Keratinocyte (primary cell): ENCODE data around the gene SLN. TPM values are rescaled to one million over a fixed set of nuclear protein-coding genes. Genes with fewer than 3 reads are reported as not detected.

Experiments used
- DNase-seq: peaks from one replicate; pipeline ENCODE4 v3.0.0-alpha.2; 2011; ENCODE audit warnings: low read depth, missing footprints, low spot score
- FAIRE-seq: peaks from 2 replicates; lab custom pipeline; 2011; peaks lifted over from hg19 to GRCh38; lab: Jason Lieb, UNC
- H2AFZ ChIP-seq: 2 replicates; pipeline ENCODE4 v1.6.0; 2012; ENCODE audit warnings: low read length, control low read depth, inconsistent platforms; ENCODE audit not compliant: control insufficient read depth
- H3K27ac ChIP-seq: 2 replicates; pipeline ENCODE4 v1.5.1; 2011; ENCODE audit warnings: low read length; ENCODE audit not compliant: control insufficient read depth, insufficient read depth
- H3K27me3 ChIP-seq: 3 replicates; pipeline ENCODE4 v1.6.0; 2011; ENCODE audit warnings: low read length; ENCODE audit not compliant: control insufficient read depth, insufficient read depth; ENCODE audit errors: extremely low read depth
- H3K36me3 ChIP-seq, 2 experiments: 2 replicates in 1 of 2; 3 replicates in 1 of 2; pipeline ENCODE4 v1.5.1; 2011; ENCODE audit warnings: low read length in 2 of 2, mild to moderate bottlenecking in 1 of 2; ENCODE audit not compliant: control insufficient read depth in 2 of 2, insufficient read depth in 2 of 2; ENCODE audit errors: extremely low read depth in 1 of 2
- H3K4me1 ChIP-seq: 3 replicates; pipeline ENCODE4 v1.5.1; 2011; ENCODE audit warnings: low read length; ENCODE audit not compliant: control insufficient read depth, insufficient read depth; ENCODE audit errors: extremely low read depth
- H3K4me2 ChIP-seq: 3 replicates; pipeline ENCODE4 v1.6.0; 2011; ENCODE audit warnings: low read depth, low read length; ENCODE audit not compliant: control insufficient read depth, insufficient read depth; ENCODE audit errors: extremely low read depth
- H3K4me3 ChIP-seq, 3 experiments: fragments of 200-600 bp in 1 of 3; sonication (generic) in 1 of 3; 2 replicates in 2 of 3; 3 replicates in 1 of 3; pipeline ENCODE4 v1.5.1; 2011 to 2016; ENCODE audit warnings: low read length in 3 of 3, mild to moderate bottlenecking in 3 of 3, control low read depth in 2 of 3, inconsistent platforms in 1 of 3, low read depth in 1 of 3, mixed read lengths in 1 of 3, mixed run types in 1 of 3, moderate library complexity in 1 of 3; ENCODE audit not compliant: control insufficient read depth in 2 of 3, insufficient read depth in 2 of 3; ENCODE audit errors: extremely low read depth in 1 of 3
- H3K79me2 ChIP-seq: 2 replicates; pipeline ENCODE4 v1.6.0; 2012; ENCODE audit warnings: low read length; ENCODE audit not compliant: control insufficient read depth, insufficient read depth
- H3K9ac ChIP-seq: 3 replicates; pipeline ENCODE4 v1.6.0; 2011; ENCODE audit warnings: low read length; ENCODE audit not compliant: control insufficient read depth, insufficient read depth; ENCODE audit errors: extremely low read depth
- H3K9me1 ChIP-seq: 3 replicates; pipeline ENCODE4 v1.6.0; 2011; ENCODE audit warnings: low read length; ENCODE audit not compliant: control insufficient read depth, insufficient read depth; ENCODE audit errors: extremely low read depth
- H3K9me3 ChIP-seq: 2 replicates; pipeline ENCODE4 v1.5.1; 2012; ENCODE audit warnings: low read depth, low read length; ENCODE audit not compliant: control insufficient read depth
- H4K20me1 ChIP-seq: 3 replicates; pipeline ENCODE4 v1.6.0; 2011; ENCODE audit warnings: low read length; ENCODE audit not compliant: control insufficient read depth, insufficient read depth; ENCODE audit errors: extremely low read depth
- CTCF ChIP-seq, 3 experiments: IDR thresholded peaks in 1 of 3; conservative IDR thresholded peaks in 1 of 3; optimal IDR thresholded peaks in 1 of 3; 2 replicates in 2 of 3; 3 replicates in 1 of 3; pipeline versions ENCODE3 to v1.5.1; 2011; ENCODE audit warnings: low read length in 3 of 3, mild to moderate bottlenecking in 3 of 3, moderate library complexity in 2 of 3, control low read depth in 1 of 3, inconsistent platforms in 1 of 3; ENCODE audit not compliant: insufficient read depth in 2 of 3; ENCODE audit errors: extremely low read depth in 1 of 3
- EZH2 ChIP-seq: IDR thresholded peaks from one replicate; pipeline ENCODE4 v1.6.1; 2012; ENCODE audit warnings: inconsistent platforms, mild to moderate bottlenecking, low read length, moderate library complexity
- dilution Hi-C: fragments of 300-500 bp; cut with MboI; formaldehyde crosslinking; loops from one replicate; pipeline ENCODE4 v1.7.0; 2020; ENCODE audit warnings: low sequenced_read_pairs; ENCODE audit not compliant: extremely low pct_ligation_motif_present
- polyA plus RNA-seq, 5 experiments: library from polyadenylated mRNA; depleted of rRNA in 3 of 5; stranded (reverse) in 3 of 5; stranded (forward) in 1 of 5; unstranded in 1 of 5; fragments of >200 nt; gene quantifications; 1 replicate in 1 of 5; 2 replicates in 3 of 5; 3 replicates in 1 of 5; pipeline versions ENCODE4 v1.2.1 to v1.2.3, GENCODE V29; 2011 to 2012; ENCODE audit warnings: missing spikeins in 2 of 5, low read depth in 1 of 5, low replicate concordance in 1 of 5

The SLN gene
- polyA plus RNA-seq, 1 donor (not counting 4 experiments of a cell fraction or from before 2014, with no cell fraction given): 0.12 TPM

GRCh38 chr11:107743191-107743590 lies 31.3 kb upstream of the SLN start:
- H3K9me1 ChIP-seq: no peaks in the 10 kb centered on the region
- H3K27me3 ChIP-seq: no peaks in the 10 kb centered on the region
- no peak overlapping the region for H3K9ac ChIP-seq
- no peak for FAIRE-seq
- no peaks in the 10 kb centered on the region for H4K20me1 ChIP-seq
- H3K27ac ChIP-seq: no peak overlapping the region
- no peak overlapping the region for H3K4me2 ChIP-seq
- H2AFZ ChIP-seq: no peak overlapping the region
- H3K36me3 ChIP-seq: no peaks in the 10 kb centered on the region
- no peak for TF ChIP-seq EZH2
- no peak for TF ChIP-seq CTCF (optimal IDR thresholded peaks at IDR 0.05 in 1 of 3, IDR thresholded peaks at IDR 0.05 in 1 of 3, conservative IDR thresholded peaks at IDR 0.05 in 1 of 3; ENCODE audit: extremely low read depth in 1 of 3, insufficient read depth in 2 of 3, low read length in 3 of 3)
- H3K79me2 ChIP-seq: no peaks in the 10 kb centered on the region
- no peaks in the 10 kb centered on the region for H3K4me1 ChIP-seq
- no peak for DNase-seq
- no peak overlapping the region for H3K4me3 ChIP-seq
- no peaks in the 10 kb centered on the region for H3K9me3 ChIP-seq
- dilution Hi-C loops: no loop called here

GRCh38 chr11:107741044-107741823 lies 29.4 kb upstream of the SLN start:
- no peak overlapping the region for H3K27ac ChIP-seq
- no peak overlapping the region for H3K4me2 ChIP-seq
- TF ChIP-seq CTCF (optimal IDR thresholded peaks at IDR 0.05 in 1 of 3, IDR thresholded peaks at IDR 0.05 in 1 of 3, conservative IDR thresholded peaks at IDR 0.05 in 1 of 3; ENCODE audit: extremely low read depth in 1 of 3, insufficient read depth in 2 of 3, low read length in 3 of 3): peak; percentile 53 to 79 (median 75)
- no peak for TF ChIP-seq EZH2
- no peaks in the 10 kb centered on the region for H3K9me1 ChIP-seq
- H3K27me3 ChIP-seq: no peaks in the 10 kb centered on the region
- FAIRE-seq (no peak), DNase-seq (no peak)
- no peaks in the 10 kb centered on the region for H3K9me3 ChIP-seq
- dilution Hi-C loops: no loop called here
- H2AFZ ChIP-seq: no peak overlapping the region
- no peaks in the 10 kb centered on the region for H4K20me1 ChIP-seq
- no peaks in the 10 kb centered on the region for H3K4me1 ChIP-seq
- H3K9ac ChIP-seq: no peak overlapping the region
- no peak overlapping the region for H3K4me3 ChIP-seq
- H3K79me2 ChIP-seq: no peaks in the 10 kb centered on the region
- H3K36me3 ChIP-seq: no peaks in the 10 kb centered on the region
